HG03135 (cell line): ENCODE results near the gene RCAN2.
"Not testable (repeated sequence)": the region's sequence is repeated elsewhere in the genome, so short reads cannot be mapped to it uniquely, and the experiment has no call there.

Experiments used
- ATAC-seq: cut with Tn5 transposase; IDR thresholded peaks from one replicate; pipeline ENCODE4 v1.9.1; 2021; ENCODE audit warnings: mild to moderate bottlenecking, moderate library complexity; ENCODE audit not compliant: unreplicated experiment

RCAN2 gene

DNA sequence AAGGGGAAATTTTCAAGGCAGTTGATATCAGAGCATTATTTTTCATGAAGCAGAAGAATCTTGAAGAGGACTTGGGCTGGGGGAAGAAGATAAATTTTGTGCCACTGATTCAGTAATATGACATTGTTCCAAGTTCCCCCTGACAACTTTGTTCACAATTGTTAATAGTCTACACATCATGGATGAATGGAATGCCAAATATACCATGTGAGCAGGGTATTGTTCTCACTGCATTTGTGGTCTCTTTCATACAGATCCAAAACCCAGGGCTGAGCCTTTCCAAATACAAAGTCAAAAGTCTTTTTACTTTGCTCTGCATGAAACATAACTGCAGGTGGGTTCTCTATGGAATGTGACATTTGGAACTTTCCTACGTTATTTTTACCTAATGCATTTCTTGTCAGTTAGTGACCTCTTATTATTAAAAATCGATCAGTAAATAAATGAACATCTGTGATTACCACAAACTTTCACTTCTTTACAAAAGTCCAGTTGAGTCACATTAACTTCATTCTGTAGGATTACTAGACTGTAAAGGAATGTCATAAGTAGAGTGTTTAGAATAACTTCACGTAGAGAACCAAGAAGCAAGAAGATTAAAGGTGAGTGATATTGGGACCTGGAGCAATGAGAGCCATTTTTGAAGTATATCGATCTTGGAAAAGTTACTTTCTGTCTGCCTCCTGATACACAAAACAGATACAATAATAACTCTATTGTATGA is 100.9 kb downstream of the RCAN2 start:
- no peak for ATAC-seq

DNA sequence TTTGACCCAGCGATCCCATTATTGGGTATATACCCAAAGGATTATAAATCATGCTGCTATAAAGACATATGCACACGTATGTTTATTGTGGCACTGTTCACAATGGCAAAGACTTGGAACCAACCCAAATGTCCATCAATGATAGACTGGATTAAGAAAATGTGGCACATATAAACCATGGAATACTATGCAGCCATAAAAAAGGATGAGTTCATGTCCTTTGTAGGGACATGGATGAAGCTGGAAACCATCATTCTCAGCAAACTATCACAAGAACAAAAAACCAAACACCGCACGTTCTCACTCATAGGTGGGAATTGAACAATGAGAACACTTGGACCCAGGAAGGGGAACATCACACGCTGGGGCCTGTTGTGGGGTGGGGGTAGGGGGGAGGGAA is 103.5 kb downstream of the RCAN2 start:
- not testable (repeated sequence) for ATAC-seq

DNA sequence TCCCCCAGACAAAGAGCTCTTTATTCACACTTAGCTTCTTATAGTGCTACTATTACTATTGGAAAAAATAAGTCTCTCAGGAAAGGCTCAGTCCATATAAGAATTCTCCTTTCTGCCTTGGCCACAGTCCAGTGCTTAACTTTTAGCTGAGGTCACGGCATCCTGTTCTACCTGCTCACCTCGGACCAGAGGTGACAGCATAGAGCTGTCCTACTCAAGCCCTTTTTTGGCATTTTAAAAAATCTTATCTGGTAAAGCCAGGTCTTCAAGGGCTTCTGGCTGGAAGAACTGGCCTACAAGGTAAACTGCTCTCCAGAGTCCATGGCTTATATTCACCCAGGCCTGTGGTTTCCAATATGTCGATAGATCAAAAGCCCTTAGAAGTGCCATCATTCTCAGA is 109.7 kb downstream of the RCAN2 start:
- ATAC-seq: no peak

DNA sequence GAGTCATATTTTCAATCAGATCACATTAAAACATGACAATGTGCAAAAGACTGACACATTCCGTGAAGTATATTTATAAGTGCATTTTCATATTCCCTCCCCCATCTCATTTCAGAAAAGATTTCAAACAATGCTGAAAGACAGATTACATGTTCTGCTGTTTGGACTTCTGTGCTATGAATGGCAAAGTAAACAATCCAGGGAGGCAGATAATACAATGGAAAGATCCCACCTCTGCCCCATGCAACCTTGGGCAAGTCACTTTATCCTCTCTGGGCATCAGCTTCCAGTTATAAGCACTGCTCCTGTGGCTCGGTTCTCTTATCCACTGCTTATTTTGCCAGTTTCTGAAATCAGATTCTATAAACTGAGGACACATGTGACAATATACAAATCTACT is 110.2 kb downstream of the RCAN2 start:
- ATAC-seq: no peak

DNA sequence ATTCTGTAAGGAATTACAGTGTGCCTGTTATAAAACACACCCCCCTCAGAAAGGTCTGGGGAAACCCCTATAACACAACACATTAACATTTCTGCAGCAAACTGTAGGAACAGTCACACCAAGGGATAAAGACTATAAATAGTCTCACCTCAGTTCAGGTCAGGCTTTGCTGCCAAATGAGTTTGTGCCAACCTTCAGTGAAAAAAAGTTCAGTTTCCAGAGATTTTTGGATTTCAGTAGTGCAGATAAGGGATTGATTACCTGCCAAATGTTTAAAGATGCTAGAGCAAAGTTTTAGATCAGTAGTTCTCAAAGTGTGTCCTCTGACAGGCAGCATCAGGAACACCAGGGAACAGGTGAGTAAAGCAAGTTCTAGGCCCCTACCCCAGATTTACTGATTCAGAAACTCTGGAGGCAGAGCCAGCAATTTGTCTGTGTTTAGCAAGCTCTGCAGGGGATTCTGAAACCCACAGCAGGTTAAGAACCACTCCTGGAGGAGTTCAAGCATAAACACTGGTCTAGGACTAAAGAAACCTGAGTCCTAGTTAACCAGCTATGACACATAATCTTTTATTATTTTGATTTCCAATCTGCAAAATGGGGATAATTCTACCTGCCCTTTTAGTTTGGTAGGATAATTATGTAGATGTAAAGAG is 111.0 kb downstream of the RCAN2 start:
- no peak for ATAC-seq

DNA sequence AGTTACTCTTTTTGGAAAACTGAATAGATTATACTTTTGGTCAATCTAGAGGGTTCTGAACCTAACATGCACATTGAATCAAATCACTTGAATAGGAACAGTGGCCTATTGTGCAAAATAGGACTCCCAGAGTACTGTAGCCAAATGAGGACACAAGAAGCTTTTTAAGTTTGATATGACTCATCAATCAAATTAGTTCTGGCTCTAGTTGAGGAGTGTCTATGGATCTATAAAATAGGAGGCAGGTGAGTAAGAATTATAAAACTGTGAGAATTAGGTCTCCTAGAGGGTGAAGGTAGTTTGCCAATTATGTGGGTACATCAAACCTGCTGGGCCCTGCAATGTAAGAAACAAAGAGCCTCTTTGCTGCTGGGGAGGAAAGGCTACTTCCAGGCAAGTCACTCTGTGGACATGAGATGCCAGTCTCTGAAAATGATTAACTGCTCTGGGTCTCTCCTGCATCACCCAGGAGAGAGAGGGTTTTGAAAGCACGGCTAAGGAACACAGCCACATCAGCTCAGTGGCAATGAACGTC is 112.3 kb downstream of the RCAN2 start:
- ATAC-seq: no peak

DNA sequence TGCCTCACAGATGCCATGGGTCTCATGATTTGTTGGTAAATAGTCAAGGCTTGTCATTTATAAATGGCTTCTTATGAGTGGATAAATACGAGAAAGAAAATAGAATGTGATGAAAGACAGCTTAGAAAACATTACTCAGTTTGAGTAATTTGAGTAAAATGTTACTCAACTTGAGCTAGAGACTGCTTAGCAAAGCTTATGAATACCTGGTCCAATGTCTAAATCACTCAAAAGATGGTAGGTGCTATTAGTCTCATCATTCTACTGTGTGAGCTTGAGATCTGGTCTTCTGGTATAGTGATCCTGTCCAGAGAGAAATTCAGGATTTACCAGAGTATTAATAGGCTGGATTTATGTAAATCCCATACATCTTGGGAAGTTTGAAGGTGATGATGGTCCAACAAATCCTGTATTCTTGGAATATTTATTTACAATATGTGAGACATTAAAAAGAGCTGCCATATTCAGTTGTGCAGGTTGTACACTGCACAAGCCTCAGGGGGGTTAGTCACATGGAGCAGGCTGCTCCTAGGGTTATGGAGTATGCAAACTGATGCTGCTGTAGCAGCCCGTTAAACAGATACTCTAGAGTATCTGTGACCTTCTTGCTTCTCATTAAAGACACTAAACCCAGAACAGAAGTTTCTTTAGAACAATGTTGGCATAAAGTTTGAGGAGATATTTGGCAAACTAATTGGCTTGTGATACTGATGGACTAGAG is 112.9 kb downstream of the RCAN2 start:
- no peak for ATAC-seq

DNA sequence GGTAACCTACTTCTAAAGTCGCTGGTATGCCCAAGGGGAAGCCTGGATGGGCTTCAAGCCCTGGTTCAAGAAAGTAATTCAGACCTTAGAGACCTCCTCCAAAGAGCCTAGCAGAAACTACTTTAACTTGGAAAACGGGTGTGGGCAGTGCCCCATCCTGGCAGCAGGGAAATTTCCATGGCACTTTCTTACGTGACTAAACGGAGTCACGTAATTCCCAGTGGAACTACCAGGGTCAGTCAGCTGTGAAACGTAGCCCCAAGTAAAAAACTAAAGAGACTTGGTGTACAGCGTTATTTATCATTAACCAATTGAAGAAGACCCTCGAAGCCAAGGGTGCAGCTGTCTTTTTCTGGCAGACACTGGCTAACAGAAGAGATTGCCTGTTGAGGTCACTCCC is 114.0 kb downstream of the RCAN2 start:
- no peak for ATAC-seq

DNA sequence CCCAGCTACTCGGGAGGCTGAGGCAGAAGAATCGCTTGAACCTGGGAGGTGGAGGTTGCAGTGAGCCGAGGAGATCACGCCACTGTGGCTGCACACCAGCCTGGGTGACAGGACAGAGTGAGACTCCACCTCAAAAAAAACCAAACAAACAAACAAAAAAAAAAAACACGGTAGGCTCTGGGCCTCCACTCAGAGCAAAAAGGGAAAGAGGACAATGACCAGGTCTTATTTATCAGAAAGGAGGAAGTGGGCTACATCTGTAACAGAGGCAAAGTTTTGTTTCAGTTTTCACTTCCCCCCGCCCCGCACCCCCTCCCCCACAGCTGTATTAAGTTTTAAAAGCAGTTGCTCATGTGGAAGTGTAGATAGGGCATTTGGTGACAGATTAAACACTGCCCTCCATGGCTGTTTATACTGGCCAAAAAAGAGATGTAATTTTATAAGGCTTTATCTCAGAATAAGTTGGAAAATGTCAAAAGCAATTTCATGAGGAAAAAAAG is 114.6 kb downstream of the RCAN2 start:
- peak; percentile 98 for ATAC-seq

DNA sequence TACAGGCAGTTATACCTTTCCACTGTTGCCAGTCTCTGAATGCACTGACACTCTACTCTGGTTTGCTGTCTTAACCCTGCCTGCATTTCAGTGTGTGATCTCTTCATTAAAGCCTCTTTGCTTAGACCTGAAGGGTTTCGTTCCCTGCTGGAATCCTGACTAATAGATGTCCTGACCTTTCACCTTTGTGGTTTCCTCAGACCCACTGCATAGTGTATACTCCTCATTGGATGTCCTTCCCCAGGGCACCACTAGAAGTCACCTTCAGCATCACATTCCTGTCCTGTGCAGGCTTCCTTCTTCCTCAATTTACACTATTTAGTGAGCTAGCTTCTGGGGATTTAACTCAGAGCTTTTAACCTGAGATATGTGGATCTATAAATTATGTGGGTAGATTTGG is 120.6 kb downstream of the RCAN2 start:
- no peak for ATAC-seq

DNA sequence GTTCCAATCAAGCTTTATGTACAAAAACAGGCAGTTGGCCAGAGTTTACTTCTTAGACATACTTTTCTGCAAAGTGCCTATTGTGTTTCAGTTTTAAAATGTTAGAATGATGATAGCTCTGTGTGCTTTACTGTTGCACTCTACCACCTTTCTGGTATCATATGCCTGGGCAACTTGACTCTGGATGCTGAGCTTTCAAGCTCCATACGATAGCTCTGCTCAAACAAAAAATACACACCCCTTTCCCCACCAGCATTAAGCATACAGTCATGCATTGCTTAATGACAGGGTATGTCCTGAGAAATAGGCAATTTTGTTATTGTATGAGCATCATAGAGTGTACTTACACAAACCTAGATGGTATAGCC is 123.1 kb downstream of the RCAN2 start:
- no peak for ATAC-seq

DNA sequence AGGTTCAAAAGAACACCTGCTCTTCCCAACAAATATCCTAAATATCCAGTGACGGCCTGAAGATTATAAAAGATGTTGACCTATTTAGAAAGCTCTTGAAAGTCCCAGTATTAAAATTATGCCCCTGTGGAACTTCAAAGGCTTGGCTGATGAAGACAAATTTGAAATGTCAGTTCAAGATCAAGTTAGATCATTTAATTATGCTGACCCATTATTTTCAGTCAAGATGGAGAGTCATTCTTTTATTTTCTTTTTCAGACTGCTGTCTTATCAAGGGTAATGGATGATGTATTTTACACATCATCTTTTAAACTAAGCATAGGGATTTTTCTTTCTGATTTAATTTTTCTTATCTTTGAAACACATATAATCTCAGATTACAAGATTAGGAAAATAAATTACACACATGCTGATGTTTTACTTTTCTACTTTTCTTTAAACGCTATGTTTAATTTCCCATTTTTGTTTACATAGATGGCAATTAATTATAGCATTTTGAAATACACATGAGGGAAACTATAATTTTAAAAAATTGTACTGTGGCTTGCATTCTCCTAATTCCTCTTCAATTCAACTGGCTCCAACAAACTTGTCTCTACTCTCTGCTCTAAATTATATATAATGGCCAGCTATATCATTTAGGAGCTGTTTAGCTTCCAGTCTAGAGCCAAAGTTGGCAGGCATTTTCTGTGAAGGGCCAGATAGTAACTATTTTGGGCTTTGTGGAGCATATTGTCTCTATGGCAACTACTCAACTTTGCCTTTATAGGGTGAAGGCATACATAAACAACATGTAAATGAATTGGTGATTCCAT is 123.7 kb downstream of the RCAN2 start:
- no peak for ATAC-seq

DNA sequence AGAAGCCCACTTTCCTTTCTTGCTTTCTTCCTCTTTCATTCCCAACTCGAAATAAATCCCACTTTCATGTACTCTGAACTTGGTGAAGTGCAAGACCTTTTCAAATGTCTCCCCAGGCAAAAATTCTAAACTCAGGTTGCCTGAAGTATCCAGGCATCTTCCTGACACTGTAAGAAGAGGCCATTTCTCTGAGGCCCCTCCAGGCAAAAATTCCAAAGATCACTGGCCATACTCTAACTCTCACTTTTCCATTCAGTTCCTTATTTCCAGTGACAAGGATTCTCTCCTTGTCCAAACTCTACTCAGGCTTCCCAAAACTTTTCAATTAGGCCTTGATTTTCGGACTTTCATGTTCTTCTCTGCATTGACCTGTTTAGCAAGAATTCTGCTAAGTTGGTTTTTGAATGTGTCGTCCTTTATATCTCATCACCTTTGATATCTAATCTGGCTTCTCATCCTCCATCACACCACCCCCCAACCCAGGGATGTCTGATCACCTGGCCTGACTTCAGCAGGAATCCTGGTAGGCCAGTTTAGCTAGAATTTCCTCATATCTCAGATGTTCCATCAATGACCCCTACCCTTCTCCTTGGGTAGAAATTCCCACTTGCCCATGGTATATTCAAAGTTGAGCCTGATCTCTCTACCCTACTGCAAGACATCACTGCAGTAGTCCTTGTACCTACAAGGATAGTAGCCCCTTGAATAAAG is 124.9 kb downstream of the RCAN2 start:
- no peak for ATAC-seq

DNA sequence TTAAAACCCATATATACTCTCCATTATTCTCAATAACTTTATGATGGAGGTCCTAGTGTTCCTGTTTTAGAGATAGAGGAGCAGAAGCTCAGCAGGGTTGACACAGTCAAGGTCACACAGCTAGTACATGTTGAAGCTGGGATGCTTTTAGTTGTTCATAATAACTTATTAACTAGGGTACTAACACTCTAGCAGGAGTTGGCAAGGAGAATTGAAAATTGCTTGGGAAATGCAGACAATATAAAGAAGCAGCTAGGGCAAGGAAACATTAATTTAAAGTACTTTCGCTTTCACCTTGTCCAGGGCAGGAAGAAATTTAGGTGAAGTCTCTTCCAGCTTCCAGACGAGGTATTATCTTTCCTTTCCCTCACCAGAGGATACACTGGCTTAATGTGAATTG is 133.7 kb downstream of the RCAN2 start:
- no peak for ATAC-seq

DNA sequence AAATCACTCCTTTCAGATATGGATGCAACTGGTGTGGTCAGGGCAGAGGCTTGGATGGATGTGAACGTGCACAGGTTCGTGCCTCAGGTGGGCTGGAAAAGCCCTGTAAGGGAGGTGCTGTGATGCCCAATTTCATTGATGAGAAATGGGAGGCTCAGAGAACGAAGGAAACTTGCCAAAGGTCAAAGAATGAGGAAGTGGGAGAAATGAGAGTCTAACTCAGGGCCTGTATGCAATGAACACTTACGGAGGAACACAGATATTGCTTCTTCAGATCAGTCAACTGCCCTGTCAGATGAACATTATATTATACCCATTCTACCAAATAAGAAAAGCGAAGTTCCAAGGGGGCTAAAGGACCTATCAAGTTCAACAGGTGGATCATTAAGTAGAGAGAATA is 134.7 kb downstream of the RCAN2 start:
- ATAC-seq: no peak

DNA sequence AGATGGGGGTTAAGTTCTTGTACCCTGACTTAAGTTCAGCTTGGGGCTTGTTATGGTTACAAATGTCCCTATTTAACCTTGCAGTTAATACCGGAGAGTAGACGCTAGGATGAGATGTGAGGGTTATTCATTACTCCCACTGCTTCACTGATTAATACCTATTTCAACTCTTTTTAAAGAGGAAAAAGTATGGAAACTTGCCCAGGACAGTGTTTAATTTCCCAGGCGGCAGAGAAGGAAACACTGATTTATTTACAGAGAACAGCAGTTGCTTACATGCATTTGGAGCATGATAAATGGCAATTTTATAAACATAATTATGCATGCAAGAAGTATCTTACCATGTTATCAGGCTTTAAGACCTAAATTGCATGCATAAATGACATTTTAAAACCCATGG is 137.7 kb downstream of the RCAN2 start:
- ATAC-seq: no peak

DNA sequence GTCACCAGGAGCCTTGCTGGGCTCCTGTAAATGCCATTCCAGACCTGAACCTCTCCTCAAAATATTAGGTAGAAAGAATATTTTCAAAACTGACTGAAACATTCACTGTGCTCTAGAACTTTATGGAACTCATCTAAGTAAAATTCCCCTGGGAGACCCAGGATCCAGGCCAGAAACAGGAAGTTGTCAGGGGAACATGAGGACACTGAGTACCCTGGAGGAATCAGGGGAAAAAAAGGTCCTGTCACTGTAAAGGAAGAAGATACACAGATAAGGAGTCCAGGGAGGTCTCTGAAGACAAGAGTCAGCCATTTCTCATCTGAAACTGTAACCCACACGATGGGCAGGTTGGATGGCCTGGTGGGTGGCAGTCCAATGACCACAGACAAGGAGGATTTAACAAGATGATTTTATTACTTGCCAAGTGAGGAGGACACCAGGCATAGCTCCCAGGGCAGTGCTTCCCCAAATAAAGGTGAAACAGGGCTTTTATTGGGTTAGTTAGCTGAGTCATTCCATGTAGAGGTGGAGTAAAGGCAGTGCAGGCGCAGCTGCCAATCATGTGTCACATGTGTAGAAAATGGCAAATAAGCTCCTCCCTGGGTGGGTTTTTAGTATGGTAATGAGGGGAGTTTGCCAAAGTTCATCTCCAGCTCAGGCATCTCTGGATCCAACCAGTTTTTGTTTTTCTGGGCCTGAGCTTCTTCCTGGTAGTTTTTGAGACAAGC is 138.5 kb downstream of the RCAN2 start:
- ATAC-seq: no peak

DNA sequence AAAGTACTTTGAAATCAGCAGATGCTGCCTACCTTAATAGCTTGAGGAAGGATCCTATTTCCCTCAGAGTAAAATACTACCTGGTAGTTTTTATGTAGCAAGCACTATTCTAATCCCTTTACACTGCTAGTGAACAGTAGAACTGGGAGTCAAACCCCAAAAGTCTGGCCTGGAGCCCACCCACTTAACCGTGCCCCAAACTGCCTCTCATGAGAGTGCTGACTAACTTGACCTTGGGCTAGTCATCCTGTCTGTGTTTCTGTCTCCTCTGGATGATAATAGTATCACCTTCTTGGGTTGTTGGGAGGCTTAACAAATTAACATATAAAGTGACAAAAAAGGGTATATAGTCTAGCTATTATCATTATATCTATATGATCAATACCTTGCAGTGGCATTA is 140.5 kb downstream of the RCAN2 start:
- ATAC-seq: no peak

DNA sequence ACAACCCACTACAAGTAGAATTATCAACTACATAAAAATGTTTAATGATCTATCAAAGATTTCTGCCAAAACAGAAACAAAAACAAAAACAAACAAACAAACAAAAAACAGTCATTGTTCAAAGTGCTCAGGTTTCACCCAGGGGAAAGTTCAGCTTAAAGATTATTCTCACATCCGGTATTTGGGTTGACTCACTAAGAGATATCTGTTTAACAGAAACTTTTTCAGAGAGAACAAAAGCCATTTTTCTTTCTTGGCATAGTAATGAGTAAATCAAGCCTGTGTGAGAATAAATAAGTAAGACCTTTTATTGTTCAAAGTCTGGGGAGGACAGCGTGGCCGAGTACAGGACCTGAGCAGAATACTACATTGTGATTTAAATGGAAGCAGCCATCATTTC is 143.6 kb downstream of the RCAN2 start:
- ATAC-seq: no peak

DNA sequence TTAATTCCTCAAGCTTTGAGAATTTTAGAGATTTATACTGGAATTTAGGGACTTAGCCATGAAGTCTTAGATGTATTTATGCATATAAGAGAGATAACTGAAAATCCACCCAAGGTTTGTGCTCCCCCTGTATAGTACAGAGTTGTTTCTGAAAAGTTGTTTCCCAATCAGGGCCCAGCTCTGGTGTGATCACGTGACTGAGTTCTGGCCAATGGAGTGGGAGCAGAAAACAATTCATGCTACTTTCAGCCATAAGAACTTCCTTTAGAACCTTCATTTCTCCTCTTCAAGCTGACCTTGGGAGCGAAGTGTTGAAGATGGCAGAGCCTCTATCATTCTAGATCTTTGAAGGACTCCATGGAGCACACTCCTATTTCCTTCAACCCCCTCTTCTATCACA is 151.0 kb downstream of the RCAN2 start:
- ATAC-seq: no peak
